ENCODE data around the gene ADAM8. TPM values are rescaled to one million over a fixed set of nuclear protein-coding genes. Genes with fewer than 3 reads are reported as not detected.
A peak's percentile ranks its signal among the peaks of the same experiment; 100 is the strongest.

ADAM8 gene
- total RNA-seq, 6 donors from 2014 or later = 10.4 to 93.2 (median 32.9) TPM

DNA sequence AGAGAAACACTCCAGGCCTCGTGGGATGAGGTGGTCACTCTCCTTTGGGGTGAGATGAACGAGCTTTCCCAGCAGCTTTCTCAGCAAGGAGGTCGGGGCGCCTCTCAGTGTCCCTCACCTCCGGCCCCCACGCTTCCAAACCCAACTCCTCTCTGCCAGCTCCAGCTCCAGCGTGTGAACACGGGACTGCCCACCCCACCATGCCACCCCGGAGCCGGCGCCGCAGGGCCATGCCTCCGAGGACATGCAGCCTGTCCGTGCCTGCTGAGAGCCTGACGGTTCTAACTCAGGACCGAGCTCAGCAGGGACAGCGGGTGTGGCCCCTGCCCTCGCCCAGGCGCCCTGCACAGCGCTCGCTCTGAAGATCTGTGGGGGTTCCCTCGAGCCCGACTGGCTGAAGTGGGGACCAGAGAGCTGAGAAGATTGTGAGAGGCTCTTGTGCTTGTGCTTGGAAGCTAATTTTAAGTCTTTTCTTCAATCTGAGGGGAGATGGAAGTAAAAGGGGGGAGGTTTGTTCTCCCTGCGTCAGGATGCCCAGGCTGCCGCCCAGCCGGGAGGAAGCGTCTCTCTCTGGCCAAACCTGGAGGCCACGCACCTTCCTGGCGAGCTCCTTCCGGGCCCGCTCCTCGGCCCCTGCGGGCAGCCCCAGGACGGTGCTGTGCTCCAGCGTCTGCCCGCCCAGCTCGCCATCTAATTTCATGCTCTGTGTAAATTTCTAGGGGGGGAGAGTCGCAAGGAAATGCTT, 5.1 kb upstream of the ADAM8 start:
- Histone ChIP-seq H3K4me1 (peaks cover 8 to 31% (median 20%) of the 10 kb centered on the region in 4 donors), H3K27ac (no peak overlapping the region), H3K27me3 (no peaks in the 10 kb centered on the region), H3K36me3 (peaks cover 30 to 83% (median 67%) of the 10 kb centered on the region in 4 donors), H3K4me3 (no peak overlapping the region), H3K9me3 (no peaks in the 10 kb centered on the region)
- DNase-seq = peak in 1 of 2 donors; percentile 84
- ATAC-seq (ENCODE audit: low FRiP score in 2 of 2) = no peak
- 93 to 94% methylated on average over 34 to 38 of the region's 38 CpGs for WGBS, 2 donors
- TF ChIP-seq POLR2A (IDR thresholded peaks at IDR 0.05) (no peak), EP300 (IDR thresholded peaks at IDR 0.05) (no peak), POLR2AphosphoS5 (IDR thresholded peaks at IDR 0.05) (no peak)
- TF ChIP-seq, protein P1, sequence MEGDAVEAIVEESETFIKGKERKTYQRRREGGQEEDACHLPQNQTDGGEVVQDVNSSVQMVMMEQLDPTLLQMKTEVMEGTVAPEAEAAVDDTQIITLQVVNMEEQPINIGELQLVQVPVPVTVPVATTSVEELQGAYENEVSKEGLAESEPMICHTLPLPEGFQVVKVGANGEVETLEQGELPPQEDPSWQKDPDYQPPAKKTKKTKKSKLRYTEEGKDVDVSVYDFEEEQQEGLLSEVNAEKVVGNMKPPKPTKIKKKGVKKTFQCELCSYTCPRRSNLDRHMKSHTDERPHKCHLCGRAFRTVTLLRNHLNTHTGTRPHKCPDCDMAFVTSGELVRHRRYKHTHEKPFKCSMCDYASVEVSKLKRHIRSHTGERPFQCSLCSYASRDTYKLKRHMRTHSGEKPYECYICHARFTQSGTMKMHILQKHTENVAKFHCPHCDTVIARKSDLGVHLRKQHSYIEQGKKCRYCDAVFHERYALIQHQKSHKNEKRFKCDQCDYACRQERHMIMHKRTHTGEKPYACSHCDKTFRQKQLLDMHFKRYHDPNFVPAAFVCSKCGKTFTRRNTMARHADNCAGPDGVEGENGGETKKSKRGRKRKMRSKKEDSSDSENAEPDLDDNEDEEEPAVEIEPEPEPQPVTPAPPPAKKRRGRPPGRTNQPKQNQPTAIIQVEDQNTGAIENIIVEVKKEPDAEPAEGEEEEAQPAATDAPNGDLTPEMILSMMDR (IDR thresholded peaks at IDR 0.05) = no peak

DNA sequence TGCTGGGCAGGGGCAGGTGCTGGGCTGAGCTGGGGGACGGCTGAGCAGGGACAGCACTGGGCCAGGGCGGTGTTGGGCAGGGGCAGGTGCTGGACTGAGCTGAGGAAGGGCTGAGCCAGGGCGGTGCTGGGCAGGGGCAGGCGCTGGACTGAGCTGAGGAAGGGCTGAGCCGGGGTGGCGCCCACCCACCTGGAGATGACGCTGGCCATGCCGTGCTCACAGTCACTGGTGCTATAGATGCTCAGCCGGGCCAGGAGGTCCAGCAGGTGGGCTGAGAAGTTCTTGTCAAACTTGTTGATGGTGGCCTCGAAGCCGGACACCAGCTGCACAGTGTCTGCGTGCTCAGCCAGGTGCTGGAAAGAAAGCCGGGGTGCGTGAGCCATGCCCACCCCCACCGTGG, 4.4 kb upstream of the ADAM8 start:
- Histone ChIP-seq H3K36me3 (peaks cover 30 to 76% (median 61%) of the 10 kb centered on the region in 4 donors), H3K27me3 (peaks cover 0 to 3% (median 0%) of the 10 kb centered on the region in 4 donors), H3K27ac (no peak overlapping the region), H3K4me1 (peaks cover 15 to 38% (median 27%) of the 10 kb centered on the region in 4 donors), H3K9me3 (no peaks in the 10 kb centered on the region), H3K4me3 (no peak overlapping the region)
- ATAC-seq (ENCODE audit: low FRiP score in 2 of 2) (no peak), DNase-seq (peak in 1 of 2 donors; percentile 66)
- WGBS, 2 donors = 93 to 97% methylated on average over 10 to 14 of the region's 15 CpGs
- TF ChIP-seq, protein P1 (IDR thresholded peaks at IDR 0.05) = no peak
- no peak for TF ChIP-seq POLR2A (IDR thresholded peaks at IDR 0.05)

DNA sequence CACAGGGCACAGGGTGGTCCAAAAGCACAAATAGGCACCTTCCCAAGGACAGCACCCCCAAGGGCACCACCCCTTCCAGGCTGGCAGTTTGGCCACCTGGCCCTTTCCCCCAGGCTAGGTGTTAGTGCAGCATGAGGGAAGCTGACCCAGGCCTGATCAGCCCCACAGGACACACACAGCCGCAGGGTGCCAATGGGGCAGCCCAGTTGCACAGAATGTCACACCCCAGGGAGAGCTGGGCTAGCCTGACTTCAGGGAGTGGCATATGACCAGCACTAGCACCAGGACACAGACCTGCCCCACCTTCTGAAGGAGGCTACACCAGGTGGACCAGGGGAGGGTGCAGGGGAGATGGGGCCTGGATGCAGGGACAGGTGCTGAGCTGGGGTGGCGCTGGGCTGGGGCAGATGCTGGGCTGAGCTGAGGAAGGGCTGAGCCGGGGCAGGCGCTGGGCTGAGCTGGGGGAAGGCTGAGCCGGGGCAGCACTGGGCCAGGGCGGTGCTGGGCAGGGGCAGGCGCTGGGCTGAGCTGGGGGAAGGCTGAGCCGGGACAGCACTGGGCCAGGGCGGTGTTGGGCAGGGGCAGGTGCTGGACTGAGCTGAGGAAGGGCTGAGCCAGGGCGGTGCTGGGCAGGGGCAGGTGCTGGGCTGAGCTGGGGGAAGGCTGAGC, 3.9 kb upstream of the ADAM8 start:
- TF ChIP-seq EP300 (IDR thresholded peaks at IDR 0.05) = no peak
- TF ChIP-seq, protein P1 (IDR thresholded peaks at IDR 0.05) = no peak
- TF ChIP-seq POLR2A (IDR thresholded peaks at IDR 0.05) = no peak
- no peak for TF ChIP-seq POLR2AphosphoS5 (IDR thresholded peaks at IDR 0.05)
- peak overlapping the region; percentile 2 to 89 (median 85) for H3K27ac ChIP-seq
- 57 to 93% methylated on average over 2 to 10 of the region's 10 CpGs for WGBS, 2 donors
- ATAC-seq (ENCODE audit: low FRiP score in 2 of 2) = no peak
- DNase-seq = peak in 1 of 2 donors; percentile 73
- peaks cover 0 to 4% (median 0%) of the 10 kb centered on the region in 4 donors for H3K27me3 ChIP-seq
- H3K4me1 ChIP-seq = peaks cover 16 to 44% (median 29%) of the 10 kb centered on the region in 4 donors
- H3K36me3 ChIP-seq = peaks cover 30 to 70% (median 57%) of the 10 kb centered on the region in 4 donors
- H3K4me3 ChIP-seq = no peak overlapping the region
- H3K9me3 ChIP-seq = no peaks in the 10 kb centered on the region

DNA sequence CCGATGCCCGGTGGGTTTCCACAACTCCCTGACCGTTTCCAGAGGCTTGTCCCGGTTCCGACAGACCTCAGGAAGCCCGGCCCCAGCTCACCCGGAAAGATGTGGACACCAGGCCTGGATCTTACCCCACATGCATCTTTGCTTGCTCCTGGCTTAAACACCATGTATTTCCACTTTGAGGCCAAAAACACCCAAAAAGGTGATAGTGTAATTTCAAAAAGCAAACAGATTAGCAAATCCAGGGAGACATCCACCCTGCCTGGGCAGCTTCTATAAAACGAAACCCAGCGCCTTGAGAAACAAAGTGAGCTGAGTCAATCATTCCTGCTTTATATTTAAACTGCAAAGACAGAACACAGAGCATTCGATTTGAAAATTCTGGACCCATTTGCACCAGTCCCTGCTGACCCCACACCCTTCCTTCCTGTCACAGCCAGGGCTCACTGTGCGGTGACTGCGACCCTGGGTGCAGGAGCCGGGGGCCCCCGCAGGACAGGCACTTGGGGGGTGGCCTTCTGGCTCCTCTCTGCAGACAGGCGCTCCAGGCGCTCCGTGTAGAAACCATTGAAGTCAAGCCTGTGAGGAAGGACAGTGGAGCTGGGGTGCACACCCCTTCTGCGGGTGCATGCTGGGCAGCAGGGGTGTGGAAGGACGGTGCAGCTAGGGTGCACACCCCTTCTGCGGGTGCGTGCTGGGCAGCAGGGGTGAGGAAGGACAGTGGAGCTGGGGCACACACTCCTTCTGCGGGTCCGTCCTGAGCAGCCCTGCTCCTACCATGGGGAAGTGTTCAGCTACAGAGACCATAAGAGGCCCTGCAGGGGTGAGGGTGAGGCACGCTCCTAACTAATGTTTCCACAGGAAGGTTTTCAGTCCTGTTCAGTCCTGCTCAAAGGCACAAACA, 2.9 kb upstream of the ADAM8 start:
- Histone ChIP-seq H3K36me3 (peaks cover 23 to 61% (median 47%) of the 10 kb centered on the region in 4 donors), H3K4me3 (peak overlapping the region in 1 of 4 donors; percentile 12), H3K27me3 (peaks cover 0 to 4% (median 0%) of the 10 kb centered on the region in 4 donors), H3K4me1 (peaks cover 16 to 53% (median 39%) of the 10 kb centered on the region in 4 donors), H3K27ac (peak overlapping the region; percentile 82 to 89 (median 87)), H3K9me3 (no peaks in the 10 kb centered on the region)
- DNase-seq = peak in 1 of 2 donors; percentile 64
- 62 to 70% methylated on average over 15 to 24 of the region's 24 CpGs for WGBS, 2 donors
- no peak for ATAC-seq (ENCODE audit: low FRiP score in 2 of 2)
- TF ChIP-seq EP300 (IDR thresholded peaks at IDR 0.05) (no peak), POLR2A (IDR thresholded peaks at IDR 0.05) (no peak), POLR2AphosphoS5 (IDR thresholded peaks at IDR 0.05) (no peak)
- TF ChIP-seq, protein P1 (IDR thresholded peaks at IDR 0.05) = no peak
